Astrocyte (in vitro differentiated cells and primary cell): Measurements from ENCODE around the gene RNF14. TPM values are rescaled to one million over a fixed set of nuclear protein-coding genes. Genes with fewer than 3 reads are reported as not detected.

Experiments used
- DNase-seq: peaks from one replicate; pipeline ENCODE4 v3.0.0-alpha.2; 2010; ENCODE audit warnings: low read depth
- FAIRE-seq: peaks from 2 replicates; lab custom pipeline; 2011; peaks lifted over from hg19 to GRCh38; lab: Jason Lieb, UNC
- H2AFZ ChIP-seq: 2 replicates; pipeline ENCODE4 v1.6.0; 2012; ENCODE audit warnings: low read depth, low read length, inconsistent platforms
- H3K27ac ChIP-seq: 2 replicates; pipeline ENCODE4 v1.5.1; 2011; ENCODE audit warnings: low read depth, low read length, inconsistent platforms
- H3K27me3 ChIP-seq: 2 replicates; pipeline ENCODE4 v1.6.0; 2011; ENCODE audit warnings: low read length, inconsistent platforms; ENCODE audit not compliant: insufficient read depth
- H3K36me3 ChIP-seq: 2 replicates; pipeline ENCODE4 v1.5.1; 2011; ENCODE audit warnings: low read length, inconsistent platforms; ENCODE audit not compliant: insufficient read depth
- H3K4me1 ChIP-seq: 2 replicates; pipeline ENCODE4 v1.5.1; 2011; ENCODE audit warnings: low read length, inconsistent platforms; ENCODE audit not compliant: insufficient read depth
- H3K4me2 ChIP-seq: 2 replicates; pipeline ENCODE4 v1.6.0; 2012; ENCODE audit warnings: low read length, inconsistent platforms
- H3K4me3 ChIP-seq: 2 replicates; pipeline ENCODE4 v1.5.1; 2011; ENCODE audit warnings: low read depth, mild to moderate bottlenecking, low read length, inconsistent platforms; ENCODE audit not compliant: insufficient read depth
- H3K79me2 ChIP-seq: 2 replicates; pipeline ENCODE4 v1.6.0; 2012; ENCODE audit warnings: mild to moderate bottlenecking, low read length, inconsistent platforms; ENCODE audit not compliant: insufficient read depth
- H3K9ac ChIP-seq: 2 replicates; pipeline ENCODE4 v1.6.0; 2012; ENCODE audit warnings: mild to moderate bottlenecking, low read length, inconsistent platforms
- H3K9me3 ChIP-seq: 2 replicates; pipeline ENCODE4 v1.5.1; 2012; ENCODE audit warnings: low read depth, mild to moderate bottlenecking, low read length, inconsistent platforms; ENCODE audit not compliant: insufficient read depth
- H4K20me1 ChIP-seq: 2 replicates; pipeline ENCODE4 v1.6.0; 2012; ENCODE audit warnings: low read length, inconsistent platforms; ENCODE audit not compliant: insufficient read depth
- H3K27ac Mint-ChIP-seq: one replicate; pipeline ENCODE4 v1.8.0; 2021; ENCODE audit warnings: mild to moderate bottlenecking, mixed read lengths; ENCODE audit not compliant: unreplicated experiment
- H3K27me3 Mint-ChIP-seq: one replicate; pipeline ENCODE4 v1.8.0; 2021; ENCODE audit warnings: low read depth, mixed read lengths; ENCODE audit not compliant: unreplicated experiment
- H3K36me3 Mint-ChIP-seq: one replicate; pipeline ENCODE4 v1.8.0; 2021; ENCODE audit warnings: low read depth, mixed read lengths; ENCODE audit not compliant: unreplicated experiment
- H3K4me1 Mint-ChIP-seq: one replicate; pipeline ENCODE4 v1.8.0; 2021; ENCODE audit warnings: low read depth, mixed read lengths; ENCODE audit not compliant: unreplicated experiment
- H3K4me3 Mint-ChIP-seq: one replicate; pipeline ENCODE4 v1.8.0; 2021; ENCODE audit warnings: mild to moderate bottlenecking, moderate library complexity, mixed read lengths; ENCODE audit not compliant: unreplicated experiment
- H3K9me3 Mint-ChIP-seq: one replicate; pipeline ENCODE4 v1.8.0; 2021; ENCODE audit warnings: mild to moderate bottlenecking, mixed read lengths; ENCODE audit not compliant: unreplicated experiment
- CTCF ChIP-seq: IDR thresholded peaks from 2 replicates; pipeline ENCODE4 v1.5.1; 2011; ENCODE audit warnings: low read depth, mild to moderate bottlenecking, inconsistent platforms, low read length, moderate library complexity; ENCODE audit not compliant: insufficient read depth
- EZH2 ChIP-seq: IDR thresholded peaks from 2 replicates; pipeline ENCODE4 v1.6.1; 2012; ENCODE audit warnings: mild to moderate bottlenecking, low read length, inconsistent platforms; ENCODE audit not compliant: insufficient read depth
- total RNA-seq: library from RNA; stranded (reverse); gene quantifications from 2 replicates; pipeline ENCODE4 v1.2.1, GENCODE V29; 2021

Gene RNF14
- total RNA-seq, 1 donor from 2014 or later = 105 TPM

GRCh38 chr5:142012792-142013388, 44.0 kb downstream of the RNF14 start, which contains the start of gene GNPDA1:
GNPDA1 (minus strand) TSS chr5:142013027; CDS start chr5:142012035, 992 bp downstream.
- no peak for FAIRE-seq

GRCh38 chr5:142013734-142014521, 45.0 kb downstream of the RNF14 start:
- FAIRE-seq = no peak
- Histone ChIP-seq H4K20me1 (no peaks in the 10 kb centered on the region), H3K9ac (peak overlapping the region; percentile 91), H3K4me1 (peaks cover 36% of the 10 kb centered on the region), H3K4me2 (peak overlapping the region; percentile 100), H3K9me3 (no peaks in the 10 kb centered on the region), H2AFZ (no peak overlapping the region), H3K79me2 (no peaks in the 10 kb centered on the region), H3K27ac (peak overlapping the region; percentile 14), H3K4me3 (no peak overlapping the region), H3K36me3 (no peaks in the 10 kb centered on the region), H3K27me3 (no peaks in the 10 kb centered on the region)
- peak; percentile 30 for DNase-seq
- peaks cover 31% of the 10 kb centered on the region for H3K4me1 Mint-ChIP-seq
- peak overlapping the region; percentile 86 for H3K4me3 Mint-ChIP-seq
- peak overlapping the region; percentile 66 for H3K27ac Mint-ChIP-seq
- H3K36me3 Mint-ChIP-seq = no peaks in the 10 kb centered on the region
- H3K9me3 Mint-ChIP-seq = no peaks in the 10 kb centered on the region
- H3K27me3 Mint-ChIP-seq = no peaks in the 10 kb centered on the region
- TF ChIP-seq CTCF (no peak), EZH2 (no peak)

More at GRCh38 chr5:142012792-142013388, 44.0 kb downstream of the RNF14 start, which contains the start of gene GNPDA1:
- Mint-ChIP-seq H3K4me1 (peaks cover 29% of the 10 kb centered on the region), H3K27ac (peak within 1 kb of the TSS; percentile 92), H3K9me3 (no peaks in the 10 kb centered on the region), H3K27me3 (no peaks in the 10 kb centered on the region), H3K36me3 (peaks cover 1% of the 10 kb centered on the region), H3K4me3 (peak within 1 kb of the TSS; percentile 86)
- H3K27ac ChIP-seq = peak within 1 kb of the TSS; percentile 68
- TF ChIP-seq EZH2 (no peak), CTCF (no peak)
- no peaks in the 10 kb centered on the region for H4K20me1 ChIP-seq
- H3K4me2 ChIP-seq = peak within 1 kb of the TSS; percentile 100
- peaks cover 29% of the 10 kb centered on the region for H3K4me1 ChIP-seq
- H3K4me3 ChIP-seq = peak within 1 kb of the TSS; percentile 80
- H2AFZ ChIP-seq = peak within 1 kb of the TSS; percentile 87
- H3K36me3 ChIP-seq = no peaks in the 10 kb centered on the region
- peak within 1 kb of the TSS; percentile 91 for H3K9ac ChIP-seq
- no peaks in the 10 kb centered on the region for H3K79me2 ChIP-seq
- DNase-seq = peak; percentile 35
- no peaks in the 10 kb centered on the region for H3K9me3 ChIP-seq
- H3K27me3 ChIP-seq = no peaks in the 10 kb centered on the region
